ENCODE results near the gene NBL1.

Gene NBL1, protein sequence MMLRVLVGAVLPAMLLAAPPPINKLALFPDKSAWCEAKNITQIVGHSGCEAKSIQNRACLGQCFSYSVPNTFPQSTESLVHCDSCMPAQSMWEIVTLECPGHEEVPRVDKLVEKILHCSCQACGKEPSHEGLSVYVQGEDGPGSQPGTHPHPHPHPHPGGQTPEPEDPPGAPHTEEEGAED

DNA sequence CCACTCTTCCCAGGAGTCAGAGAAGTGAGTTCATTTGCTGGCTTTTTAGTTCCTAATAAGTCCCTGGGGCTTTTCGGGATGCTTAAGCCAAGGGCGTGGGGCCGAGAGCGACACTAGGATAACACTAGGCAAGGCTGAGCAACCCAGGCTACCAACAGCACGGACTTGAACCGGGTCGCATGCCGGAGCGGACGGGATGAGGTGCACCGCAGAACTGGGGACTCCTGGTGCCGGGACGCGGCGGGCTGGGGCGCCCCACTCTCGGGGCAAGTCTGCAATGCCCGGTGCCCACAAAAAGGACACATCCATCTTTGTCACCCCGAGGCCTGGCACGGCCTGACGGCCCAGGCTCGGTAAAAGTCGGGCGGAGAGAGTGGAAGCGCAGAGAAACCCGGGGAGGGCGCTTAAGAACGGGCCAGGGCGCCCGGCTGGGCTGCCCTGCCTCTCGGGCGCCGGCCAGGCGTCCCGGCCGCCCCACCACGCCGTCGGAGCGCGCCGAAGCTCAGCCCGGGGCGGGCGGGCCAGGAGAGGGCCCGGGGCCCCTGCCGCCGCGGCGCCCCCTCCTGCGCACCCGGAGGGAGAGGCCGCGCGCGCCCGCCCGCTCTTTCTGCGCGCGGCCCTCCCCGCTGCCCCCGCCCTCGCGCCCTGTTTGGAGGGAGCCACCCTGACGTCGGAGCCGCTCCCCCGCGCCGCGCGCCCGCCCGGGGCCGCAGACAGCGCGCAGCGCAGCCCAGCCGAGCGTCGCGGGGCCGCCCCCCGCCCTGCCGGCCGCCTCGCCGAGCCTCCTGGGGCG is at the start of gene NBL1:
NBL1 (plus strand) TSS at position 710 of the 793 bp plus-strand sequence. CDS start 10,720 bp downstream, outside the sequence.
- peak; percentile 77 for DNase-seq

DNA sequence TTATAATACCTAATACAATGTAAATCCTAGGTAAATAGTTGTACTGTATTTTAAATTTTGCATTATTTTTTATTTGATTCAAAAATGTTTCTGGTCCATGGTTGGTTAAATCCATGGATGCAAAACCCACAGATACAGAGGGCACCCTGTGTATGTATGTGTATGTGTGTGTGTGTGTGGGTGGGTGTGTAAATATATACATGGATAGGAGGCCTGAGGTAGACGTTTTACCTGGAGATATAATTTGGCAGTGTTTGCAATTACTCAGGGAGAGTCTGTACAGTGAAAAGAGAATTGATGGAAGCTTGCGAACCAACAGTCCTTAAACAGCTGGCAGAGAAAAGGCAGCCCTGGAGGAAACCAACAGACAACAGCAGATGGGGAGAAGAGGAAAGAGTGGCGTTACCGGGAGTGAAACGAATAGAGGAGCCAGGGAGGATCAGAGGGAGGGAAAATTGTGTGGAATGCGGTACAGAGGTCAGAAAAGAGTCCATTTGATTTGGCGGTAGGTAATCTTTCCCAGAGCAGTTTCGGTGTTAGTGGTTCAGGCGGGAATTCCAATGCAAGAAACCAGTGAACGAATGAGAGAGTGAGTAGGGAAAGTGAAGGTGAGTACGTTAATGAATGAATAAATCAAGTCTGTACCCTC is 47.9 kb upstream of the NBL1 start:
- DNase-seq, result peak; percentile 16

DNA sequence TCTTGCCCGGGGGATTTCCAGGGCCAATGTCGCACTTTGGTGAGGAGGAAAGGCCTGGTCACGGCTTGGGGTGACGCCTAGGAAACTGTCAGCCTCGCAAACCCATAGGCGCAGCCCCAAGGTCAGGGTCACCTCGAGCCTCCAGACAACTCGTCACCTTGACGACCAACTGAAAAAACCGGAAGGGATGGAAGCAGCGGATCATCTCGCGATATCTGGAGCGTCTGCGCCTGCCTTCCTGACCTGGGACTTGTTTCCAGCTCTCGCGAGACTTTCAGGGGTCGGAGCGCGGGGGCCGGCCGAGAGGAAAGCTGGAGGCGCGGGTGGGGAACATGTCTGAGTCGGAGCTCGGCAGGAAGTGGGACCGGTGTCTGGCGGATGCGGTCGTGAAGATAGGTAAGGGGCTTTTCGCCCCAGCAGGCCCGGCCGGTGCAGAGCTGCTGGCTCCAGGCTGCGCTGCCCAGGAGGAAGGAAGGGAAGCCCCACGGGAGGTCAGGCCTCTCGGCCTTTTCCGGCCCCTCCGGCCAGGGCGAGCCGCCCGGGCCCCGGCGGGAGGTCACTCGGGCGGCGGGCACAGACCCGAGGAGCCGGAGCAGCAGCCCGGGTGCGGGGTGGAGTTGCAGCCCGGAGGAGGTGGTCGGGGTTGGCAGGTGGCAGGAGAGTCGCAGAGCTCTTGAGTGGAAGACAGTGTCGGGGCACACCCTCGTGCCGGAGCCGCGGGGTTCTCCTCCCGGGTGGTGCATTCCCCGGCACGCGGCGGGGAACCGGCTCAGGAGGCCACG is 47.2 kb upstream of the NBL1 start:
- peak; percentile 99 for DNase-seq

DNA sequence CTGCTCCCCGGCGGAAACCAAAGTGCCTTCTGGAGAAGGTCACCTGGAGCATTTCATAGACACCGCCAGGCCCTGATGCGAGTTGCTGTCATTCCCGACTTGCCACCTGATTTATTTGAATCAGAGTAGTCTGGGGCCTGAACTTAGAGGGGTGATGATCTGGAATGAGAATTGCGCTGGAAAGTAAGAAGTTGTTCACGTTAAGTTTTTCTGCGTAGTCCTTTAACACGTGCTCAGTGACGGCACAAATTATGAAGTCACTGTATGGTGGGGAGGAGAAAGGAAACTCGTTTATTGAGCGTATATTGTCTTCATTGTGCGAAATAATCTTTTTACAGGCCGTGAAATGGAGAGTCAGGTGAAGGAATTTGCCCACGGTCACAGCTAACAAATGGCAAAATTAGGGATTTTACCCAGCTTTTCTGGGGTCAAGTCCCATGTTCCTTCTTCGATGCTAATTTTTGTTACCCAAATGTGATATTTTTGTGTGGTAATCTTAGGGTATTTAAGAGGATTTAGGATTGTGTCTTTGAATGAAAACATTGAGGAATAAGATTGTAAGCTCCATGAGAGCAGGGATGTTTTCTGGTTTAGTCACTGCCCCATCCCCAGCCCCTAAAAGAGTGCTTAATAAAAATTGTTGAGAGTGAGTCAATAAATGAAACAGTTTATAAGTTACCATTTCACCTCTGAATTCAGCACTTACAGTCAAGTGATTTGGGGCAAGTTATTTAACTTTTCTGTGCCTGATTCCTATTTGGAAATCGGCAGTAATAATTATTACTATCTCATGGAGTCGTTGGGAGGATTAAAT is 46.4 kb upstream of the NBL1 start:
- peak; percentile 76 for DNase-seq

DNA sequence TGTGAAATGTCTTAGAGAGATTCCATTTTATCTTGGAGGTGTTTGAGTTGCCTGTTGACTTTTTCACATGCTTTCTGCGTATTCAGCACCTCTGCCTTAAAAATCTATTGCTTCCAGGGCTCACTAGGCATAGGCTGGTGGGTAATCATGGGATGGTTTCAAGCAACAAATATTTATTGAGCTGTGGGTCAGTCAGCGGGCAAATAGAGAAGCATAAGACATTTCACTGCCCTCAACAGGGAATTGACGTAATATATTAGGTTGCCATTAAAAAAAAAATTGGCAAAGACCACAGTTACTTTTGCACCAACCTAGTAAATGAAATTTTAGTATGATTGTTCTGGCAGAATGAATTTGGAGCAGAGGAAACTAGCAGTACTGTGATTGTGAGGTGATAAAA is 44.3 kb upstream of the NBL1 start:
- DNase-seq, result no peak

DNA sequence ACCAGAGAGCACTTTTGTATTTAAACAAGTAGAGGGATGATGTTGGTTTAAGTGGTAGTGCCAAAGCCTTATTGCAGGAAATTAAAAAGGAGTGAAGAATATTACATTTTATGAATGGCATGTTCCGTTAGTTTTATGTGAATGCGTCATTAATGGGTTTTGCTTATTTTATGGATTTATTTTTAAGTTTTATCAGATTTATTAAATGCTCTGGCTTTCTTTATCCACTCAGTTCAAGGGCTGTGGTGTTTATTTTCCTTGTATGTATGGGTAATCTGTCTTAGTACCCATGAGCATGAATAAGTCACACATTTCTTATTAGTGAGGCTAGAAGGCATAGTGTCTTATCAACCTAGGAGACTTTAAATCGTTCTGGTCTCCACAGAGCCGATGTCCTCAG is 41.6 kb upstream of the NBL1 start:
- no peak for DNase-seq

DNA sequence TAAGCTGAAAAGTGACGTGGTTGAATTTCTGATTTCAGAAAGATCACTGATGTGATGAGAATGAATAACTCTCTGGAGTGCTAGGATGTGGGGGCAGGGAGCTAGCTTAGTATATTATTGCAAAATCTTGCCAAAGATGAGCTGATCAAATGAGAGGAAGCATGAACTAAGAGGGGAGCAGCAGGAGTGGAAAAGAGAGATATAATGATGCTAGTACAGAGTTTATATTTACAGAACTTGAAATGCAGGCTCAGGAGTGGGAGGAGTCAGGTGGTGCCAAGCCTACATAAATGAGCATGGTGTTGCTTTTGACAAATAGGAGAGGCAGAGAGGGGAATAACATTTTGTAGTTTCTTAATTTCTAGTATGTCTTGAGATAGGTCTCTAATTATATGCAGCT is 38.1 kb upstream of the NBL1 start:
- peak; percentile 43 for DNase-seq

DNA sequence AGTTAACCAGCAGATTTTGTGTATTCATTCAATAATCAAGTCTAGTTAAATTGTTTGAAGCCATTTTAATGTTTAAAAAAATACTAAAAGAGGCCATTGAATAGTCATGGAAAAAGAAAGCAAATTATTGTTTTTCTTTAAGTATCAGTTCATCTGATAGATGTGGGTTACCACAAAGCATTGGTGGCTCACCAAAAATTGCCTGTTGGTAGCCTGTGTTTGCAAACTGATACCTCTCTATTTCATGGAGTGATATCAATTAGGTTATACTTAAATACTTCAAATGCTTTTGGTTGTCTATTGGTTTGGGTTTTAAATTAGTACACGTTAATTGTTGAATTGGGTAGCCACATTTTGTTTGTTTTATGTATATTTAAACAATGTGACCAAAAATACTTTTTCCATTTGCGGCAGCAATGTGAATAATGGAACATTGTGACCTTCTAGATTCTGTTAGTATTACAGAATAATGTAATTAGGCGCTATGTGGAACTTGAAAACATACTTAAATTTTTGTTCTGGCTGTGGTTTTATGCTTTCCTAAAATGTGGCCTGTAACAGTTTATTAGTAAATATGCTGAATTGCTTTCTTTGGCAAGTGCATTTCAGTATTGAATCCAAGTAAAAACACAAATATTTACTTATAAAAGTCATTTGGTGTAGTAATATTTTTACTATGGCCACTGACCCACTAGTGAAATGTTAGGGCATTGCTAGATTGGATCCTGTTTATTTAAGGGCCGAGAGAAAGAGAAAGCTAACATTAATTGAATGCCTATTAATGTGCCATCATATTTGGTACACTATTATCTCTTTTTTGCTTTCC is 37.1 kb upstream of the NBL1 start:
- DNase-seq, result peak; percentile 58

DNA sequence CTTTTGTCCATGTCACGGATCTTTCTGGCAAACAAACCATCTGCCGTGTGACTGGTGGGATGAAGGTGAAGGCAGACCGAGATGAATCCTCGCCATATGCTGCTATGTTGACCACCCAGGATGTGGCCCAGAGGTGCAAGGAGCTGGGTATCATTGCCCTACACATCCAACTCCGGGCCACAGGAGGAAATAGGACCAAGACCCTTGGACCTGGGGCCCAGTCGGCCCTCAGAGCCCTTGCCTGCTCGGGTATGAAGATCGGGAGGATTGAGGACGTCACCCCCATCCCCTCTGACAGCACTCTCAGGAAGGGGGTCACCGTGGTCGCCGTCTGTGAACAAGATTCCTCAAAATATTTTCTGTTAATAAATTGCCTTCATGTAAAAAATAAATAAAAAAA is 35.9 kb upstream of the NBL1 start:
- DNase-seq, result no peak

DNA sequence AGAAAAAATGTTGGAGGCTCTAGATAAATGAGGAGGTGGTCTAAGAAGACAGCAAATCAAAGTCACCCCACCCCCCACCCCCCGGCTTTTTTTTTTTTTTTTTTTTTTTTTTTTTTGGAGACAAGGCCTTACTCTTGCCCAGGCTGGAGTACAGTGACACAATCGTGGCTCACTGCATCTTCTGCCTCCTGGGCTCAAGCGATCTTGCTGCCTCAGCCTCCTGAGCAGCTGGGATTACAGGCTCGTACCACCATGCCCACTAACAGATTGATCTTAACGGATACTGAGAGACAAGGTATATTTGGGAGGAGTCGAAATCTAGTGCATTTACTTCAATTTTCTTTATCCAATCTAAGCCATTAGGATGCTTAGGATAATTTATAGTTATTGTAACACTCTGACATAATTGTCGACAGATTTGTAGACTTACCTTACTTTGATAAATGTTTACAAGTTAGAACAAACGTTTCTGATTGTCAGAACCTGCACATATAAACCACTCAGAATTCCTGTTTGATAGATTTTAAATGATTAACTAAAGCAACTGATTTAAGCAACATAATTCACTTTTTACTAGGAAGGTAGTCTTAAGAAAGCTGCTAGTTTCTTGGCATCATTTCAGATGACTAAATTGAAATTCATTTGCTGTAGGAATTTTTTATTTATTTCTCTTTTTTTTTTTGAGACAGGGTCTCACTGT is 33.7 kb upstream of the NBL1 start:
- no peak for DNase-seq

DNA sequence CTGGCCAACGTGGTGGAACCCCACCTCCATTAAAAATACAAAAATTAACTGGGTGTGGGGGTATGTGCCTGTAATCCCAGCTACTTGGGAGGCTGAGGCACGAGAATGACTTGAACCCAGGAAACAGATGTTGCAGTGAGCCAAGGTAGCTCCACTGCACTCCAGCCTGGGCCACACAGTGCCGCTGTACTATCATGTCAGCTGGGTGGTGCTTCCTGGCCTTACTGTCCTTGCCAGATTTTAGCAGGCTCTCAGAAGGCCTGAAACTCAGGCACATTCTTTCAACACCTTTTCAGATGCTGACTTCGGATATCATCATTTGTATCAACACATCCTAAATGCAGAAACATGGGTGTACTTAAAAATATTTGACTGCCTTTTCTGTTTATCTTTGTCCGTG is 31.6 kb upstream of the NBL1 start:
- DNase-seq, result peak; percentile 39

DNA sequence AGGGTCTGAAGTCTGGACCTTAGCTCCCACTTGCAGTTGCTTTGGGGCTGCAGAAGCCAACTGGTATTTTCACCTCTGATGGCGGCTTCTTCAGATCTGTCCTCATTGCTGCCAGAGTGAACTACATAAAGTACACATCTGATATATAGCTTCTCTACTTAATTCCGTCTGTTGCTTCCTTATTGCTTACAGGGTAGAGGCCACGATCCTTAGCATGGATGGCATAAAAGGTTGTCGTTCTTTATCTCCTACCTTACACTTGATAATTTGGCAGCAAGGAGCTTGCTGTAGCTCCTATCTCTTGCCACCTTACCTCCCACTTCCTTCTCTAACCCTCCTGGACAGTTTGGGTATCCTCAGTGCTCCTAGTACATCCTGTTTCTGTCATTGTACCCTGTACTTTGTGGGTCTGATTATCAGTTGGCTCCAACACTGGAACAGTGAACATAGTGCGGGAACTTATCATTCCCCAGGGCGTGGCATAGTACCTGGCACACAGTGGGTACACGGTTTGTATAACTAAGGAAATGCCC is 30.9 kb upstream of the NBL1 start:
- DNase-seq, result peak; percentile 85

DNA sequence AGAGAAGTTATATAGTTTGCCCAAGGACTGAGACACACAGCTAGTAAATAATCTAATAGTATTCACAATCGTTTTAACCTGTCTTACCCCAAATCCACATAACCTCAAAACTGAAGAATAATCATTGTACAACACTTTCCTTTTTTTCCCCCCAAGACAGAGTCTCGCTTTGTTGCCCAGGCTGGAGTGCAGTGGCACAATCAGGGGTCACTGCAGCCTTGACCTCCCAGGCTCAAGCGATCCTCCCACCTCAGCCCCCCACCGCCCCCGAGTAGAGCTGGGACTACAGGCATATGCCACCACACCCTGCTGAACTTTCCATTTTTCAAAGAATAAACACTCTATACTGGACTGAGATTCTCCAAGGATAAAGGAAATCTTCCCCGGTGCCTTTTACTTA is 28.7 kb upstream of the NBL1 start:
- no peak for DNase-seq

DNA sequence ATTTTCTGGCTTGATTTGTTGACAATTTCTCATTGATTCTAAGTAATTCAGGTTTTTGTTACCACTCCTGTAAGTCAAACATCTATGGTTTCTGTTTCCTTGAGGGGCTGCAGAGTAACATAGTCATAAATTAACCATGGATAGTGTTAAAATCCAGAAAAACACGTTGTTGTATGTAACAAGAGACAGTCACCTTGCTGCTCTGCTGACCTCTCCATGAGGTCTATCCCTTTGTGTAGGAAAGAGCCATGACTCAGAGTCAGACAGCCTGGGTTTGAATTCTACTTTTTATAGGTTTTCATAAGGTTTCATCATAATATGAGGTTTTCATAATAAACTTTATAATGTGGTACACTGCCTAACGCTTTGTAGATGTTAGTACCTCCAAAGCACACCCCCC is 27.6 kb upstream of the NBL1 start:
- DNase-seq, result no peak

DNA sequence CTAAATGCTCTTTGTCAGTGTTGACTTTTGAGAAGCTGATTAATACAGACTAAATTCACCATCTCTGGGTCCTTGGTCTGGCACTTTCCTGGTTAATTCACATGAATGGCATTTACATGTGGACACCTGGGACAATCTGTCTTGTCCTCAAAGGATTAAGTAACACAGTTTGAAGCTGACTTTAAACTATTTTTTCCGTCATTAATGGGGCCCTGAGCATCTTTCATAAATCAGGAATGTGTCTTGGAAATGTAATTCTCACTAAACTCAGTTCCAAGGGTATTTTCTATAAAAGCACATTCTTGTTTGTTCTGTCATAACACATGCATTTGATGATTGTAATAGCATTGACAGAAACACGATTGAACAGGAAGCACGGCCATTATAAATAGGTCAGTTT is 26.7 kb upstream of the NBL1 start:
- DNase-seq, result no peak

DNA sequence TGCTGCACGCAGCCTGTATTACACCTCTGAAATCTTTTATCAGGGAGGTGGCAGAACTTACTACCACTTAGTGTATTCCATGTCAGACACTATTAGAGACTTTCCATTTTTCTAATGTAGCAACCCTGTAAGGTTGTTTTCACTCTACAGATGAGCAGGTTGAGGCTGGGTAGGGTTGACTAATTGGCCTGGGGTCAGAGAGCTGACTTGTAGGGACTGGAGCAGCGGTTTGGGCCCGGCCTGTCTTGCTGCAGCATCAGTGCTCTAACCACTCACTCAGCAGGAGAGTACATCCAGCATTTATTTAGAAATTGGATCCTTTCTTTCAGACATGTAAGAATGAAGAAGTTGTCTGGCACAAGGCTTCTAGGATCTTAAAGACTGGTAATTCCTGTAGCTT is 25.7 kb upstream of the NBL1 start:
- DNase-seq, result no peak

DNA sequence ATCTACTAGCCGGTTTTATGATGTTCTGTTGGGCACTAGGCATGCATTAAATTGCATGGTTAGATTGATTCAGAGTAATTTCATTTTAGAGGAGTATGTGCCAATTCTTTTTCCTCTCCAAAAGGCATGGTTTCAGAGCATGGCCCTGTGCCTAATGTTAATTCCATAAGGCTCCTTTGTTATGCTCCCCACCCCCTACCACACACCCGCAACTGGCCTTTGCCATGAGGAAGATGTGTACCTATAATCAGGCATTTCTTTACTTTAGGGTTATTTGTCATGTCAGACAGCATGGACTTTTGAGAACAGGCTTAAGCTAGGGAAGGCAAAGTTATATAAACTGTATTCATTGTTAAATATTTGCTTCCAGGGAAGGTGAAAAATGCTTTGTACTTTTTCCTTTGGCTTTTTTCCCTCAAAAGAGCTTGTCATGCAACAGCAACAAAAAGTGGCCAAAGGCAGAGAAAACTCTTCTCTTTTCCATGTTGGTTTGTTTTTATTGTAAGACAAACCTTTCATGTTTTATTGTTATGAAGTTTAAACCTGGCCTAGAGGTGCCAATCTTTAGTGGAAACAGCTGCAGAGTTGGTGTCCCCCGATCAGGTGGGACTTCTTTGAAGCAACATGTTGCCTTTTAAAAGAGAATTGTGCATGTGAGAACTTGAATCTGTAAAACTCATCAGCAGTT is 24.3 kb upstream of the NBL1 start:
- no peak for DNase-seq

DNA sequence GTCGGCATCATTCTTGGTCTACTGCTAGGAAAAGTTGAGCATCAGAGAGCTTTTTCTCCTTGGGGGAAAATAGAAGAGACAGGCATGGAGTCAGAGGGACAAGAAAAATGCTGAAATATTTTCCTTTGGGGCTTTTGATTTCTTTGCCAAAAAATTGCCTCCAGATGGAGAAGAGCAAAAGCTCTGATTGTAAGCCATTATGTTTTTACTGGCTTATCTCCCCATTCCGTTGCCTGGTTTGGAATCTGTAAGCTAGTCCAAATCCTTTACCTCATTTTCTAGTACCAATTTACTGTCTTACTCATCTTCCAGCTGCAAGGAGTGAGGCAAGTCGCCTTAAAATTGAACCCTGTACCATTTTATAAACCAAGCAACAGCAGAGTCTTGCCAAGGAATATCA is 23.3 kb upstream of the NBL1 start:
- DNase-seq, result no peak

DNA sequence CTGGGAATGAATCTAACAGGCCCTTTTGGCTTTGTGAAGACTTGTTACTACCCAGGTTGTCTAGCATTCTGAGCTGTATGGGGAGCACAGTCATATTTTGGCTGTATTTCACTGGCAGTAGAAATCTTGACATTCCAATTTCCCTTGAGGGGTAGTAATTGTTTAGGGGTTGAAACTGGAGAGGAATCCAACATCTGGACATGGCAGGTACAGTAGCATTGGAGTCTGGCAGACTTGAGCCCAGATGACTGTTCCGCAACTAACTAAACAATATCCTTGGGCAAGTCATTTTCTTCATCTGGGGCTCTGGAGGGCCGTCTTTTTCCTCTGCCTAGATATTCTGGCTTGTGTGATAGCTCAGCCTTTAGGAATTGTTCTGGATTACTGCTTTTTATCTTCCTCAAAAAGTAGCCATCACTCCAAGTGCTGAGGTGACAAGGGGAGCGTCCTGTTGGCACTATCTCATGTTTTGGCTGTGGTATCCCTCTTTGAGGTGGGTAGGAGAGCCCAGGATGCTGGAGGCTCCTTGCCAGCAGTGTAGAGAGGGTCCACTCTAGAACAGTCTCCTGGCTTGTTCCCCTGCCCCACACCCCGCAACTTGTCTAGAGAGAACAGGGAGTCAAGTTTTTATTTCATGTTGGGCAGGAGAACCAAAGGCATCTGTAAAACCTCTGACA is 22.7 kb upstream of the NBL1 start:
- DNase-seq, result no peak

All from hematopoietic multipotent progenitor cell treated with erythropoietin and hydrocortisone succinate and interleukin-3 and kit ligand, for 4 days (in vitro differentiated cells).